ENCODE measurements around the gene SUCO.
"Not testable (repeated sequence)": the region's sequence is repeated elsewhere in the genome, so short reads cannot be mapped to it uniquely, and the experiment has no call there.

The SUCO gene

DNA sequence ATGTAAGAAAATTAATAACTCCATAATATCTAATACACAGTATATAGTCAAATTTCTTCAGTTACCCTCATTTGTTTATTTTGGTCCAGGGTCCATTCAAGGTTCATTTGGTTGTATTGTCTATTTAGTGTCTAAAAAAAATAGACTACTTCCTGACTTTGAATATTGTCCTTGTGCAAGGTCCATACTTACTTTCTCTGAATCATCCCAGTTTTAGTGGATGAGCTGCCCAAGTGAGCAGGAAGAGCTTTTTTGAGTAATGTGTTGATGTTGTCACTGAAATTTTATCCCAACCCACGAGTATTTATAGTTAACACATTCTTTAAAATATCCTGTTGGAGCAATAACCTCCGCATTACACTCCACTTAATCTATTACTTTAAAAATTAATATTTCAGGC, 80.3 kb downstream of the SUCO start:
- no peak for DNase-seq

GRCh38 chr1:172616195-172616594, 83.2 kb downstream of the SUCO start:
- no peak for DNase-seq

GRCh38 chr1:172616636-172617035, 83.7 kb downstream of the SUCO start:
- no peak for DNase-seq

GRCh38 chr1:172620603-172621002, 87.7 kb downstream of the SUCO start:
- not testable (repeated sequence) for DNase-seq

GRCh38 chr1:172622541-172622940, 89.6 kb downstream of the SUCO start:
- no peak for DNase-seq

- no peak for DNase-seq
Observed at GRCh38 chr1:172623748-172624147, 90.8 kb downstream of the SUCO start.

- DNase-seq = no peak
Observed at GRCh38 chr1:172626845-172627244, 93.9 kb downstream of the SUCO start.

- DNase-seq = no peak
Observed at GRCh38 chr1:172627702-172628101, 94.8 kb downstream of the SUCO start.

DNA sequence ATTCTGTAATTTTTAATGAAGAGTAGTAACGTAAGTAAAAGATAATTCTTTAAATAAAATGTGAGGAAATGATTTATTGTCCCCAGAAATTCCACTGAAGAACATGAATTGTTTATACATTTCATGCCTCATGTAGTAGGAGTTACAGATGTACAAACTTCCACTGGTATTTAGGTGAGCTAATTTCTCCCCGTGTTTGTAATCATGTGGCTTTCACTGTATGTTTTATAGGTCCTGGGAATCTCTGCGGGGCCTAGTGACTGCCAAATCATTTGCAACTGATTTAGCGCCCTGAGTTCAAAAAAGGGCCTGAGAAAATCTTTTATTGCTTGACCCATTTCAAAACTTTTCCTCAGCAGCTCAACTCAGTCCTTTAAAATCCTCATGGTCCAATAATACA, 95.5 kb downstream of the SUCO start:
- no peak for DNase-seq

- no peak for DNase-seq
Observed at GRCh38 chr1:172629170-172629569, 96.2 kb downstream of the SUCO start.

- no peak for DNase-seq
Observed at GRCh38 chr1:172629638-172630037, 96.7 kb downstream of the SUCO start.

DNA sequence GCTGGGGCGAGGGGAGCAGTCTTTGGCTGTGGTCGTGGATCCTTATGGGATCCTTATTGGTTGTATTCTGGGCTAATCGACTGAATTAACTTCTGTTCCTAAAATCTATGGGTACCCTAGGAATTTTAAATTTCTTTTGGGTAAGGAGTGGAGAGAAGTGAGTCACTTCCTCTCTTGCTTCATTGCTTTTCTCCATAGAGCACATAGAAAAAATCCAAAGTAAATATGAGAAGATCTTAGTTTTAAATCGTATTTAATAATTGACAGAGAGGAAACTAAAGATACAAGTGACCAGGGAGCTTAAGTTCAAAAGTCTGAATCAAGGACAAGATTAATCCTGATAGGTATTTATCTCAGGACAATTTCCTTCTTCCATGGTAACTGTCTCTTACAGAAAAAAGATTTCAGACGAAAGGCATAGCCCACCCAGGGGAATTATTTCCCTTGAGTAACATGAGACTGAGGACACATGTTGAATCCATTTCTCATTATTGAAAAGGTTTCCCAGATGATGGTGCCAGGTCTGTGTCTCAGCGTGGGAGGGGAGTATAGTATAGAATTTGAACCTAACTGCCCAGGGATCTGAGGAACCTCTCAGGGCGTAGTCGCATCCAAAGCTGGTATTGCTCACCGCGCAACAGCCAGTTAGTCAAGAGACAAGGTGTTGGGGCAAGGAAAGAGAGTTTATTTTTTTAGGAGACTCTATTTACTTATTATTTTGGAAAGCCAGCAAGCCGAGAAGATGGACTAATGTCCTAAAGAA, 97.3 kb downstream of the SUCO start:
- DNase-seq = no peak

- no peak for DNase-seq
Observed at GRCh38 chr1:172630868-172631267, 97.9 kb downstream of the SUCO start.

DNA sequence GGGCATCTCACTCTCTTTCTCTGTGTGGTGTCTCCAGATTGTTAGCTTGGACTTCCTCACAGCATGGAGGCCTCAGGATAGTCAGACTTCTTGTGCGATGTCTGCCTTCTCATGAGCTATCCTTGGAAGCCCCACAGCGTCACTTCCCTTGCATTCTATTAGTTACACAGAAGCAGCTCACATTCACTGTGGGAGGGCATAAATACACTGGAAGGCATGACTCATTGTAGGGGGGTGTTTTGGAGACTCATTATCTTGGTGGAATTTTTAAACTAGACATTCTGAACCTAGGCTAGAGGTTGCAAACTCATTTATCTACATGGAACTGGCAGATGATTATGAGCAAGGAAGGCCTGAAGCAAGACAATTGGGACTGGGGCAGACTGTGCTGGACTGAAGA, 104.6 kb downstream of the SUCO start:
- peak; percentile 36 for DNase-seq

GRCh38 chr1:172638249-172638648, 105.3 kb downstream of the SUCO start:
- DNase-seq = no peak

DNA sequence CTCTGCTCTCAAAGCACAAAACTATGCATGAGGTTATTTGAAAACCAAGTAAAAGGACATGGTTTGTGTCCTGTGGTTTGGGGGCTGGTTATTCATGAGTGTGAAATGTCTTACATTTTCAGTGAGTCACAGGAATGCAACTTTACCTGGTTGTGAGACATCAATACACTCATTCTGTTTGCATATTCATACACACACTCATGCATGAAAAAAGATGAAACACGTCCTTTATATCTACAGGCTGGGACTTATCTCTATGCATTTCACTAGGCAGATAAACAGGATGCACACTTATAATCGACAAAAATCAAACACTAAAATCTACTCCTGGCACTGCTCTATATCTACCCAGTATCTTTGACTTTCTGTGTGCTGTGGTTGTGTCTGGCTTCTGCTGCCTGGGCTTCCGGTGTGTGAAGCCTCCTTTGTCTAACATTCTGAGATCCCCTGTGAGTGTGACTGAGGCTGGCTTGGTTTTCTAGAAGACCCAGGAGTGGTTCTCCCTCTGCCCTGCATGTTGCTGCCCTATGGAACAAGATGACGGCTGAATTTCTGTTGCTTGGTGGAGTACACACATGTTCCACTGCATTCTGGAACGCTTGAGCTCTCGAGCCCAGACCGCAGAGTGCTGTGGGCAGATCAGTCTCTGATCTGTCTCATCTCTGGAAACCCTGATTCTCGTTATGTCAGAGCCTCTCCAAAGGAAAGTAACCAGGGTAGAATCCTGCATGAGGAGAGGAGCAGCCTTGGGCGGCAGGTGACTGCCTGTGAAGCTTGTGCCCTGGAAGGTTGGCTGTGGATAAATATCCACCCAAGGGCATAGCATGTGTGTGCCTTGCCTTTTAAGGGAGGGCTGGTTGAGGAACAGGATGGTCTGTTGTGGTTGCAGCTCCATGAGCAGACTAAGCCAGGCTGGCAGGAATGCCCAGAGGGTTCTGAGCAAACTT, 106.2 kb downstream of the SUCO start:
- DNase-seq = no peak

GRCh38 chr1:172640111-172640510, 107.2 kb downstream of the SUCO start:
- DNase-seq = no peak

- DNase-seq = no peak
Observed at GRCh38 chr1:172641492-172641891, 108.5 kb downstream of the SUCO start.

DNA sequence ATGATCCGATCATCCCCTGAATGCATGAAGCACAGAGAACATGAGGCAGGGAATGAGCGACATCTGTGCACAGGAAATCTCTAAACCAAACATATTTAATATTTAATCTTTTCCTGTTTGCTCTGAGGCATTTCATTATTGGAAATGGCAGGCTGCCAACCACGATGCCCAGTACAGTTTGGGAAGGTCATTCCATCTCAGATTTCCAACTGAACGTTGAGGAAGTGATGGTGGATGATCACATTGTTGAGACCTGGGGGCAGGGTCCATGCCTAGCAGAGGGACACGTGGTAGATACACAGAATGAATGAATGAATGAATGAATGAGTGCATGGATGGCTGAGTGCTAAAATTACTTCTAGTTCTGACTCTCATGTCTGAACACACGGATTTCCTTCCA, 110.0 kb downstream of the SUCO start:
- DNase-seq = no peak

DNA sequence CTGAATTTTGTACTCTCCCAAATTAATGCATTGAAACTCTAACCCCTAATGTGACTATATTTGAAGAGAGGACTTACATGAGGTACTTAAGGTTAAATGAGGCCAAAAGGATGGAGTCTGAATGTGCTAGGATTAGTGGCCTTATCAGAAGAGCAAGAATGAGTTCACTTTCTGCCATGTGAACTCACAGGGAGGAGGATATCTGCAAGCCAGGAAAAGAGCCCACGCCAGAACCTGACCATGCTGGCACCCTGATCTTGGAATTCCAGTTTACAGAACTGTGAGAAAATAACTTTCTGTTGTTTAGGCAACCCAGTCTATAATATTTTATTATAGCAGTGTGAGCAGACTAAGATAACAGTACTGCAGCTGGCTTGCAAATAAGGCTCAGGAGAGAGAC, 113.7 kb downstream of the SUCO start:
- no peak for DNase-seq

DNA sequence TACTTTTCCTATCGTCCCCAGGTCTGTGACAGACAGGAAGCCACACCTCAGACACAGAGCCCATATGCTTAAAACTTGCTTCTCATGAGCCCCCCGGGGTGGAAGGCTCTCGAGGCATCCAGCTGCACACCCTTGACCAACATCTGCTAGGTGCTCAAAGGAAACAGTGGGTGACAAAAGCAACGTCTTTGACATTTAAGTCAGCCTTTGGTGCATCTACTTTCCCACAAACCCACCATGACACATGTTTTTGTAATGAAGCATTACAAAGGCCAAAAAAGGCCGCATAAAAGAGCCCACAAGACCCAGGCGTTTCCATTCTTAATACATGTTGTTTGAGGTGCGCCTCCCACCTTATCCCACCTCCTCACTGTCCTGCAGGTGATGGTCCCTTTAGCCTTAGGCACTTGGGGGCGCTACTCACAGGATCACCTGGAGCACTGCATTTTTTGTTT, 114.2 kb downstream of the SUCO start:
- no peak for DNase-seq

DNA sequence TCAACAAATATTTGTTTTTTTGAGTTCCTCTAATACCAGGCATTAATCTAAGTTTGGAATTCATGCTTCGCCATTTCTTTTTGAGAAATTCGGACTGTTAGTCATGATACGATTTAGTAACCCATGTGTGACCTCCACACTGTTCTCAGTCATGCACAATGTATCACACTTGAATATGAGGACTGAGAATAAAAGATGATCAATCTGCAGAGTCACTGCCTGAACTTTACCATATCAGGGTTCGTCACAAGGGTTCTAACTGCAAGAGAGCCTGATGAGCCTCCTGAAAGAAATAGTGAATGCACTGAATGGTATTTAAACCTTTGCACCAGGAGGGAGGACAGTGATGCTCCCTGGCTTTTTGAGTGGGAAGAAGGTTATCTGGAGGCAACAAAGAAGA, 115.0 kb downstream of the SUCO start:
- DNase-seq = no peak

DNA sequence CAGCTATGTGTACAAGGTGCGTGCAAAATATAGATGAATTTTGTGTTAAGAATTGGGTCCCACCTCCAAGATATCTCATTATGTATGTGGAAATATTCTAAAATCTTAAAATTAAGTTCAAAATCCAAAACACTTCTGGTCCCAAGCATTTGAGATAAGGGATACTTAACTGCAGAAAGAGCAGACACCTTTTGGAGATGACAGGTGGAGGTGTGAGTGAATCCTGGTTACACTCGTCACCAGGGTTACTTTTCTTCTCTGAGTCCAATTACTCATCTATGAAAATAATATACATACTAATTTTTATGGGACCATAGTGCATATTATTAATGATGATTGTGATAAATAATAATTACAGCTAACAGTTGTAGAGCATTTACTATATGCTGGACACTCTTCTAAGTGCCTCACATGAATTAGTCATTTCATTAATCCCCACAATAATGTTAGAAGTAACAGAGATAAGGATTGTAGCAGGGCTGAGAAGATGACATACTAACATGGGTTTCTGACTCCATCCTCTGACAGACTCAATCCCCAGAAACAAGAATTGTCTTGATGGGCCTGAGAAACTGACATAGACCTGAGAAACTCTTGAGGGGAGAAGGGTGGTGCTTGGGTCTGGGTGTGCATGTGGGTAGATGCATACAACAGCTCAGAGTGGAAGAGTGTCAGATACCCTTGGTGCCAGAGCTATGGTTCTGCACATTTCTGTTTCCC, 117.7 kb downstream of the SUCO start:
- no peak for DNase-seq
